CD4-positive, alpha-beta T cell (primary cell): ENCODE results near the gene CNTD1. TPM values are rescaled to one million over a fixed set of nuclear protein-coding genes. Genes with fewer than 3 reads are reported as not detected.

Experiments used
- ATAC-seq: fragments of 200-7000 bp; cut with Tn5 transposase; one replicate; pipeline ENCODE4 v1.10.0; 2022; ENCODE audit warnings: mild to moderate bottlenecking; ENCODE audit not compliant: poor library complexity
- CTCF ChIA-PET: fragments of 350-600 bp; sonication (Branson Sonifier 250); formaldehyde crosslinking; loops from one replicate; lab custom pipeline; 2021; ENCODE audit warnings: antibody characterized with exemption, inconsistent platforms; lab: Charles Lee
- POLR2A ChIA-PET: fragments of 350-600 bp; sonication (Branson Sonifier 250); formaldehyde crosslinking; loops from one replicate; lab custom pipeline; 2021; ENCODE audit warnings: antibody characterized with exemption, inconsistent platforms; lab: Charles Lee
- DNase-seq, 14 experiments: peaks; one replicate each; pipeline ENCODE4 v3.0.0-alpha.2; 2013 to 2020; ENCODE audit warnings: mixed read lengths in 2 of 14
- H3K27ac ChIP-seq, 2 donors: one replicate each; pipeline versions ENCODE4 v1.5.1 to v1.7.0; 2013; ENCODE audit warnings: low read length in 2 of 2, low read depth in 1 of 2, mild to moderate bottlenecking in 1 of 2
- H3K27me3 ChIP-seq, 2 experiments: 1 replicate in 1 of 2; 2 replicates in 1 of 2; pipeline versions ENCODE4 v1.6.1 to v1.7.0; 2013; ENCODE audit warnings: low read length in 2 of 2, control low read depth in 1 of 2, mild to moderate bottlenecking in 1 of 2, moderate library complexity in 1 of 2; ENCODE audit not compliant: insufficient read depth in 2 of 2, control insufficient read depth in 1 of 2
- H3K36me3 ChIP-seq: one replicate; pipeline ENCODE4 v1.6.1; 2013; ENCODE audit warnings: low read length, control low read depth; ENCODE audit not compliant: insufficient read depth
- H3K4me1 ChIP-seq: one replicate; pipeline ENCODE4 v1.6.1; 2013; ENCODE audit warnings: low read length, control low read depth; ENCODE audit not compliant: insufficient read depth
- H3K4me3 ChIP-seq: one replicate; pipeline ENCODE4 v1.5.1; 2013; ENCODE audit warnings: mild to moderate bottlenecking, low read length, moderate library complexity
- H3K9me3 ChIP-seq, 2 experiments: 1 replicate in 1 of 2; 2 replicates in 1 of 2; pipeline versions ENCODE4 v1.6.1 to v1.7.0; 2013; ENCODE audit warnings: low read length in 2 of 2, mild to moderate bottlenecking in 2 of 2, control low read depth in 1 of 2, moderate library complexity in 1 of 2; ENCODE audit not compliant: control insufficient read depth in 1 of 2, insufficient read depth in 1 of 2
- H3K27ac Mint-ChIP-seq: one replicate; pipeline ENCODE4 v1.8.0; 2020; ENCODE audit warnings: mixed read lengths
- H3K27me3 Mint-ChIP-seq: one replicate; pipeline ENCODE4 v1.8.0; 2021; ENCODE audit warnings: mixed read lengths
- H3K36me3 Mint-ChIP-seq: one replicate; pipeline ENCODE4 v1.8.0; 2021; ENCODE audit warnings: low read depth, mixed read lengths
- H3K4me1 Mint-ChIP-seq: one replicate; pipeline ENCODE4 v1.8.0; 2021; ENCODE audit warnings: low read depth, mixed read lengths
- H3K4me3 Mint-ChIP-seq: one replicate; pipeline ENCODE4 v1.8.0; 2020; ENCODE audit warnings: mild to moderate bottlenecking, mixed read lengths
- H3K9me3 Mint-ChIP-seq: one replicate; pipeline ENCODE4 v1.8.0; 2020; ENCODE audit warnings: mixed read lengths
- CTCF ChIP-seq: fragments of 200-600 bp; IDR thresholded peaks from one replicate; pipeline ENCODE4 v1.8.0; 2022; ENCODE audit warnings: antibody characterized with exemption, mild to moderate bottlenecking
- intact Hi-C, 2 experiments: fragments of 100-400 bp; cut with DNase I in 1 of 2; cut with micrococcal nuclease in 1 of 2; formaldehyde crosslinking; loops; one replicate each; pipeline versions ENCODE4 v1.15.1 to v1.9.0; 2023 to 2025; cut with DNase I, micrococcal nuclease
- total RNA-seq, 174 experiments: library from RNA in 2 of 174; stranded (reverse) in 2 of 174; gene quantifications; one replicate each; pipeline ENCODE4 v1.2.3 and lab custom pipeline; 2021 to 2026

Gene CNTD1
- total RNA-seq, 2 experiments from 2014 or later, result not detected

- H3K27ac ChIP-seq, result no peak overlapping the region
- TF ChIP-seq CTCF, result no peak
- H3K4me1 ChIP-seq, result peaks cover 19% of the 10 kb centered on the region
- POLR2A ChIA-PET, result no interaction called here
- DNase-seq (peak in 2 of 14 experiments; percentile 20 to 26), ATAC-seq (no peak)
- intact Hi-C loops, result loop anchor here in 1 of 2 experiments (2.0 kb wide), 1 partner anchor 23 kb away; the partner anchor contains the start of genes CNTD1 and COA3
- Mint-ChIP-seq H3K4me3 (peak overlapping the region; percentile 70), H3K9me3 (no peaks in the 10 kb centered on the region), H3K4me1 (peaks cover 42% of the 10 kb centered on the region), H3K27ac (no peak overlapping the region), H3K27me3 (peaks cover 11% of the 10 kb centered on the region), H3K36me3 (peaks cover 73% of the 10 kb centered on the region)
- H3K4me3 ChIP-seq, result no peak overlapping the region
- H3K36me3 ChIP-seq, result peaks cover 47% of the 10 kb centered on the region
- no peaks in the 10 kb centered on the region for H3K9me3 ChIP-seq
- peaks cover 1 to 7% of the 10 kb centered on the region in 2 experiments for H3K27me3 ChIP-seq
- CTCF ChIA-PET, result no interaction called here
Measured at GRCh38 chr17:42775534-42776098, 23.0 kb upstream of the CNTD1 start.

GRCh38 chr17:42778570-42778969, 20.1 kb upstream of the CNTD1 start:
- peaks cover 62% of the 10 kb centered on the region for H3K36me3 Mint-ChIP-seq

GRCh38 chr17:42779304-42779935, 19.2 kb upstream of the CNTD1 start:
- H3K36me3 Mint-ChIP-seq, result peaks cover 53% of the 10 kb centered on the region
- peak overlapping the region; percentile 20 for H3K4me3 Mint-ChIP-seq
- POLR2A ChIA-PET, result interaction anchor here (2.0 kb wide), 1 partner anchor 19 kb away, joined by 5 read pairs; the partner anchor contains the start of gene COA3

More at GRCh38 chr17:42778570-42778969, 20.1 kb upstream of the CNTD1 start:
- peaks cover 42% of the 10 kb centered on the region for H3K4me1 Mint-ChIP-seq
- H3K4me1 ChIP-seq, result peaks cover 17% of the 10 kb centered on the region
- H3K27me3 Mint-ChIP-seq, result peaks cover 31% of the 10 kb centered on the region
- DNase-seq (no peak), ATAC-seq (no peak)
- H3K4me3 ChIP-seq, result no peak overlapping the region
- H3K27me3 ChIP-seq, result peaks cover 31 to 35% of the 10 kb centered on the region in 2 experiments
- peaks cover 0 to 14% of the 10 kb centered on the region in 2 experiments for H3K9me3 ChIP-seq
- no peaks in the 10 kb centered on the region for H3K9me3 Mint-ChIP-seq
- CTCF ChIA-PET, result no interaction called here
- peaks cover 47% of the 10 kb centered on the region for H3K36me3 ChIP-seq
- intact Hi-C loops, result no loop called here
- no peak for TF ChIP-seq CTCF
- no peak overlapping the region for H3K27ac Mint-ChIP-seq
- H3K4me3 Mint-ChIP-seq, result no peak overlapping the region
- POLR2A ChIA-PET, result no interaction called here
- no peak overlapping the region for H3K27ac ChIP-seq

More at GRCh38 chr17:42779304-42779935, 19.2 kb upstream of the CNTD1 start:
- Mint-ChIP-seq H3K4me1 (peaks cover 37% of the 10 kb centered on the region), H3K27me3 (peaks cover 40% of the 10 kb centered on the region), H3K9me3 (no peaks in the 10 kb centered on the region), H3K27ac (no peak overlapping the region)
- ATAC-seq, result no peak
- CTCF ChIA-PET, result no interaction called here
- H3K27me3 ChIP-seq, result peaks cover 39 to 44% of the 10 kb centered on the region in 2 experiments
- H3K4me1 ChIP-seq, result peaks cover 20% of the 10 kb centered on the region
- no peak overlapping the region for H3K27ac ChIP-seq
- H3K4me3 ChIP-seq, result no peak overlapping the region
- intact Hi-C loops, result no loop called here
- peaks cover 47% of the 10 kb centered on the region for H3K36me3 ChIP-seq
- no peak for TF ChIP-seq CTCF
- DNase-seq, result no peak
- peaks cover 0 to 22% of the 10 kb centered on the region in 2 experiments for H3K9me3 ChIP-seq
